ENCODE measurements around the gene AK5.

DNA sequence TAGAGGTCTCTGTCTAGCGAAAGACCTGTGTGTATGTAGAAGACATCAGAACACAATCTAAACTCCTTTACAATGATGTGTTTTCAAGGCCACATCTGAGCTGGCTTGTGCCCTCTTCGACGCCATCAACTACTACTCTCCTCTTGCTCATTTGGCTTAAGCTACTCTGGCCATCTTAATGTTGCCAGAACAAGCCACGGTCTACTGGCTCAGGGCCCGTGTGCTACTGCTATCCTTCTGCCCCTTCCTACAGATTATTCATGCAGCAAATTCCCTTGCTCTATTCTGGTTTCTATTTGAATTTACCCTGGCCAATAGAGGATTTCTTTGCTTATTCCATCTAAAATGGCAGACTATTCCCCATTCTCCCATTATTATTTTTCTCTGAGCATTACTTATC lies 278.9 kb downstream of the AK5 start:
- TF ChIP-seq POLR2AphosphoS5 (IDR thresholded peaks at IDR 0.05; ENCODE audit: low read depth, low read length) (no peak), TAF1 (IDR thresholded peaks at IDR 0.05; ENCODE audit: borderline replicate concordance, insufficient read depth, low read length) (no peak), FOXP2 (optimal IDR thresholded peaks at IDR 0.05; ENCODE audit: borderline replicate concordance, extremely low read depth, extremely low read length, insufficient read depth) (no peak)
